NCI-H2196 (cell line): ENCODE data around the gene TACC2.
A peak's percentile ranks its signal among the peaks of the same experiment; 100 is the strongest.
"Not testable (repeated sequence)": the region's sequence is repeated elsewhere in the genome, so short reads cannot be mapped to it uniquely, and the experiment has no call there.

Experiments
- DNase-seq: peaks from one replicate; lab custom pipeline; 2025; ENCODE audit not compliant: unreplicated experiment; lab: John Stamatoyannopoulos, UW

The TACC2 gene

DNA sequence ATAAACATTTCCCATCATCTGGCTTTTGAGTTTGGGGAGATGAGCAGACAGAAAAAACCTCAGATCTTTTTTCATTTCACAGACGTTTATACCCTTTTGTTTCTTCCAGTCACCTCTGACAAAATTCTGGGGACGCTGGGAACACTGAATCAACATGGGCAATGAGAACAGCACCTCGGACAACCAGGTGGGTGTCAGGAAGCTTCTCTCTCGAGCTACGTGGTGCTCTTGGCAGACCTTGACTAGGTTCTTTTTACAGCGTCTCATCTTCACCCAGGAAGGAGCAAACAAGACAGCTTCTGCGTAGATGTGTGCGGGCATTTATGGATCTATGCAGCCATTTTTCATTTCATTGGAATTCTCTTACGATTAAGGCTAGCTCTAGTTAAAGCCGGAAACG, 32.9 kb downstream of the TACC2 start:
- no peak for DNase-seq

DNA sequence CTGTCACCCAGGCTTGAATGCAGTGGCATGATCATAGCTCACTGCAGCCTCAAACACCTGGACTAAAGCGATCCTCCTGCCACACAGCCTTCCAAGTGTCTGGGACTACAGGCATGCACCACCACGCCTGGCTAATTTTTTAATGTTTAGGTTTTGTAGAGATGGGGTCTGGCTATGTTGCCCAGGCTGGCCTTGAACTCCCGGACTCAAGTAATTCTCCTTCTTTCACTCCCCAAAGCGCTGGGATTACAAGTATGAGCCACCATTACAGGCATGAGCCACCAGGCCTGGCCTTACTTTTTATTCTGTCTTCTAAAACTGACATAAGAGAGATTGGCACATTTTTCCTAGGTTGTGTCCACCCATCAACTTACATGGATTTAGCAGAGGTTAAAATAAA, 33.3 kb downstream of the TACC2 start:
- DNase-seq, result no peak

GRCh38 chr10:122023257-122023656, 34.3 kb downstream of the TACC2 start:
- not testable (repeated sequence) for DNase-seq

DNA sequence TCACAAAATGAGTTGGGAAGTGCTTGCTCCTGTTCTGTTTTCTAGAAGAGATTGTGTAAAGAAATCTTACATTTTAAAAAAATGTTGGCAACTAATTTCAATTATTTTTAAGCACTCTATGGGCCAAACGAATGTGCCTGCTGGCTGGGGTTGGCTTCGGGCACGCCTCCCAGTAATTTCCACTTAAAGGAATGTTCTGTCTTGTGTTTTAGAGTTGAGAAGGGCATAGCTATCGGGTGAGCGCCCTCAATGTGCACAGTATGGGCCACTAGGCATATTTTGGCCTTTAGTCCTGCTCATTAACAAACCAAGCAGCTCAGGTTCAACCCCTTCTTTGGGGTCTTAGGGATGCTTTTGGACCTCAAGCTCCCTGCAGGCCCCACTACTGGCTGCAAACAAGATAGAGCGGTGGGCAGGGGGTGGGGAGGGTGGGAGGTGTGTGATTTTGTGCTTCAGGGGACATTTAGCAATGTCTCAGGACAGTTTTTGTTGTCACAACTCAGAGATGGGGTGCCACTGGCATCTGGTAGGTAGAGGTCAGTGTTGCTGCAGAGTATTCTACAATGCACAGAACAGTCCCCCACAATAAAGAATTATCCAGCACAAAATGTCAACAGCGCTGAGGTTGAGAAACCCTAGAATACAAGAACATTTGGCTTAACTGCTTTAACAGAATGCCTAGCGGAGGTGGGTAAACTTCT, 40.7 kb downstream of the TACC2 start:
- DNase-seq, result no peak

GRCh38 chr10:122030200-122030552, 41.2 kb downstream of the TACC2 start:
- no peak for DNase-seq

GRCh38 chr10:122033224-122033926, 44.4 kb downstream of the TACC2 start:
- DNase-seq, result no peak

- no peak for DNase-seq
Observed at GRCh38 chr10:122034149-122034756, 45.3 kb downstream of the TACC2 start.

GRCh38 chr10:122040786-122041185, 51.8 kb downstream of the TACC2 start:
- DNase-seq, result no peak

DNA sequence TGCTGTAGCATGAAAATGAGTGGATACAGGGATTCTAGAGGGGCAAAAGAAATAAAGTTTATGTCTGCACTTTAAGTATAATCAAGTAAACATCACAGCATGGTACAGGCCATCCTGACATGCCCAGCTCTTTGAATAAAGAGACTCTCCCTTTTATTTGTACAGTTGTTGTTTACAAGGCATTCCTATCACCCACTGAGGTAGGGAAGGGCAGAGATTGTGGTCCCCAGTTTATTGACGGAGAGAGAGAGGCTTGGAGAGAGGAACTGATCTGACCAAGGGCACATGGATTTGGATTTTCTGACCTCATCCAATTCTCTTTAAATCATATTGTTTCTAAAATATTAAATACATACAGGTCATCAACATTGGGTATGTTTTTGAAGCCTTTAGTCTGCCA, 53.9 kb downstream of the TACC2 start:
- DNase-seq, result no peak

DNA sequence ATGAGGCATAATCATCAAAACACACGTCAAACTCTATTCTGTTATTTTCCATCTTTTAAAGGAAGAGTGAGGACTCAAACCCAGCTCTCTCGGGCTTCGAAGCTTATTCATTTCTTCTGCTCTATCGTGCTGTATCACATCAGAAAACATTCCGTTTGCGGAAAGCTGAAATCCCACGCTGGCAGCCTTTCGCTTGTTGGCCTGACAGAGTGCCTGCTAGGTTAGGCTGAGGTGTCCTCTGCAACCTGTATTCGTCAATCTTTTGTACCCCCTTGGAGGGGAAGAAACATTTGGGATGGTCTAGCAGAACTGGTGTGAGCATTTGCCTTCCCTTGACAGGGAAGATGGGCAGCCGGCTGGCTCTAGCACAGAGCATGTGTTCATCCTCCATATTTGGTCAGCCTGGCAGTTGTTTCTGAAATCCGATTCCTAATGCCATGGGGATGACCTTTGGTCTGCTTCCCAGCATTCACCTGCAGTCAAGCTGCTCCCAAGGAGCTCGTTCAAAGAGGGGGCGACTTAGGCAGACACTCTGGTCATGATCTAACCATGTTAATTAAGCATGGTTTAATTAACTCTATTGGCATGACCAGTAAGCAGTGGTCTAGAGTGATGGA, 55.2 kb downstream of the TACC2 start:
- DNase-seq, result peak; percentile 14

GRCh38 chr10:122044713-122045112, 55.8 kb downstream of the TACC2 start:
- DNase-seq, result peak; percentile 40

DNA sequence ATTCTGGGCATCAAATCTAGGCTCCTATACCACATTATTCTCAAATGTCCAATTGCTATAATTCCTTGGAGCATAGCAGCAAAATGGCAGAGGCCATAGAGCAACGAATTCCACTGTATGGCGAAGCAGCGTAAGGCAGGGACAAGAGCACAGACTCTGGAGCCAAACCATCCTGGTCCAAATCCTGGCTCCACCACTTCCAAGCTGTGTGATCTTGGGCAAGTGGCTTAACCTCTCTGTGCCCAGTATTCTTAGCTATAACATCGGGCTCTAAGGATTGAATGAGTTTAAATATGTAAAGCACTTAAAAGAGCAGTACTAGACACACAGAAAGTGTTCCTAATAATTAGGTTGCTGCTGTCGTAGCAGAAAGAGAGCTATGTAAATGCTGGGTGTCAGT, 56.2 kb downstream of the TACC2 start:
- DNase-seq, result no peak

GRCh38 chr10:122047560-122047959, 58.6 kb downstream of the TACC2 start:
- no peak for DNase-seq

DNA sequence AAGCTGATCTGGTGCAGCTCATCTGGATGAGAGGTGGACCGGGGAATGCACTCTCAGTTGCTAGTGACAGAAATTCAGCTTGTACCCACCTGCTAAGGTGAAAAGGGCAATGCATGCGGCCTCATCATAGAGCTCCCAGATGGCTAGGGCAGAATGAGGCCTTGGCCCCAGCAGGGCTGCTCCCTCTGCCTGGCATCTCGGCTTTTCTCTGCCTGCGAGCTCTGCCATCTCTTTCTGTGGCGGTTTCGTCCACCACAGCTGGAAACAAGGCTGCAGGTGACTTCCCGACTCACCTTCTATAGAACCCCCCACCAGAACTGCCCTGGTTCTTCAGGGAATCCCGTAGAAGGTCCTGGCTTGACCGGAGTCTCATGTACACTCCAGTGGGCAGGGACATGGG, 60.1 kb downstream of the TACC2 start:
- no peak for DNase-seq

- no peak for DNase-seq
Observed at GRCh38 chr10:122050311-122050710, 61.3 kb downstream of the TACC2 start.

GRCh38 chr10:122050811-122051210, 61.8 kb downstream of the TACC2 start:
- no peak for DNase-seq

GRCh38 chr10:122051609-122052385, 62.8 kb downstream of the TACC2 start:
- DNase-seq, result peak; percentile 9

GRCh38 chr10:122052701-122053100, 63.7 kb downstream of the TACC2 start:
- no peak for DNase-seq

- DNase-seq, result no peak
Observed at GRCh38 chr10:122053314-122053713, 64.4 kb downstream of the TACC2 start.

- no peak for DNase-seq
Observed at GRCh38 chr10:122054048-122055025, 65.4 kb downstream of the TACC2 start.
